ENCODE data around the gene TIMELESS. TPM values are rescaled to one million over a fixed set of nuclear protein-coding genes. Genes with fewer than 3 reads are reported as not detected.

The TIMELESS gene
- total RNA-seq, 1 donor from 2014 or later = 2.2 TPM

- Histone ChIP-seq H3K9me3 (replicated peaks) (peaks cover 3% of the 10 kb centered on the region), H3K4me3 (peak within 1 kb of the TSS; percentile 77), H3K27me3 (ENCODE audit: low read depth) (no peaks in the 10 kb centered on the region), H3K4me1 (peaks cover 20% of the 10 kb centered on the region), H3K27ac (replicated peaks) (no peak within 1 kb of the TSS), H3K36me3 (no peaks in the 10 kb centered on the region)
- peak; percentile 67 for DNase-seq
- intact Hi-C loops (cut with micrococcal nuclease) = no loop called here
- no peak for TF ChIP-seq CTCF (IDR thresholded peaks at IDR 0.05; ENCODE audit: borderline replicate concordance)
Measured at GRCh38 chr12:56488041-56488955, 39.1 kb upstream of the TIMELESS start, which contains the start of gene GLS2. Gene GLS2 (minus strand): TSS chr12:56488161. CDS start chr12:56488118, 43 bp downstream.

GRCh38 chr12:56487448-56488040 lies 38.3 kb upstream of the TIMELESS start:
- H3K9me3 ChIP-seq (replicated peaks) = peaks cover 3% of the 10 kb centered on the region
- H3K27ac ChIP-seq (replicated peaks) = no peak overlapping the region
- peaks cover 20% of the 10 kb centered on the region for H3K4me1 ChIP-seq
- TF ChIP-seq CTCF (IDR thresholded peaks at IDR 0.05; ENCODE audit: borderline replicate concordance) = no peak
- intact Hi-C loops (cut with micrococcal nuclease) = no loop called here
- no peak for DNase-seq
- no peaks in the 10 kb centered on the region for H3K27me3 ChIP-seq (ENCODE audit: low read depth)
- no peaks in the 10 kb centered on the region for H3K36me3 ChIP-seq
- H3K4me3 ChIP-seq = peak overlapping the region; percentile 77

GRCh38 chr12:56486694-56487093 lies 37.5 kb upstream of the TIMELESS start:
- intact Hi-C loops (cut with micrococcal nuclease) = no loop called here
- no peak for DNase-seq

GRCh38 chr12:56484566-56484965 lies 35.3 kb upstream of the TIMELESS start:
- Histone ChIP-seq H3K4me3 (no peak overlapping the region), H3K27me3 (ENCODE audit: low read depth) (no peaks in the 10 kb centered on the region), H3K36me3 (no peaks in the 10 kb centered on the region), H3K27ac (replicated peaks) (no peak overlapping the region), H3K4me1 (peaks cover 20% of the 10 kb centered on the region), H3K9me3 (replicated peaks) (peaks cover 3% of the 10 kb centered on the region)
- DNase-seq = no peak
- no peak for TF ChIP-seq CTCF (IDR thresholded peaks at IDR 0.05; ENCODE audit: borderline replicate concordance)
- intact Hi-C loops (cut with micrococcal nuclease) = no loop called here

More at GRCh38 chr12:56486694-56487093, 37.5 kb upstream of the TIMELESS start:
- H3K27me3 ChIP-seq (ENCODE audit: low read depth) = no peaks in the 10 kb centered on the region
- peak overlapping the region; percentile 77 for H3K4me3 ChIP-seq
- no peak for TF ChIP-seq CTCF (IDR thresholded peaks at IDR 0.05; ENCODE audit: borderline replicate concordance)
- H3K9me3 ChIP-seq (replicated peaks) = peaks cover 3% of the 10 kb centered on the region
- H3K4me1 ChIP-seq = peaks cover 20% of the 10 kb centered on the region
- no peaks in the 10 kb centered on the region for H3K36me3 ChIP-seq
- H3K27ac ChIP-seq (replicated peaks) = no peak overlapping the region

- DNase-seq = no peak
- TF ChIP-seq CTCF (IDR thresholded peaks at IDR 0.05; ENCODE audit: borderline replicate concordance) = no peak
- Histone ChIP-seq H3K27ac (replicated peaks) (no peak overlapping the region), H3K4me3 (no peak overlapping the region), H3K9me3 (replicated peaks) (no peaks in the 10 kb centered on the region), H3K36me3 (no peaks in the 10 kb centered on the region), H3K4me1 (peaks cover 5% of the 10 kb centered on the region), H3K27me3 (ENCODE audit: low read depth) (no peaks in the 10 kb centered on the region)
- intact Hi-C loops (cut with micrococcal nuclease) = no loop called here
Measured at GRCh38 chr12:56479625-56480024, 30.4 kb upstream of the TIMELESS start.

Data from left ventricle myocardium inferior (tissue), 1 donor.